Large intestine (tissue), 3 donors: ENCODE results near the gene AP2A2. TPM values are rescaled to one million over a fixed set of nuclear protein-coding genes. Genes with fewer than 3 reads are reported as not detected.

Source experiments
- DNase-seq, 2 donors: peaks; one replicate each; pipeline versions ENCODE4 v3.0.0 to v3.0.0-alpha.2; 2013
- H3K27ac ChIP-seq: one replicate; pipeline ENCODE4 v1.5.1; 2013; ENCODE audit warnings: low read length
- H3K27me3 ChIP-seq: 2 replicates; pipeline ENCODE4 v1.6.1; 2013; ENCODE audit warnings: low read length; ENCODE audit not compliant: control insufficient read depth, insufficient read depth
- H3K36me3 ChIP-seq: 2 replicates; pipeline ENCODE4 v1.6.1; 2013; ENCODE audit warnings: low read length; ENCODE audit not compliant: control insufficient read depth, insufficient read depth
- H3K4me1 ChIP-seq: one replicate; pipeline ENCODE4 v1.6.1; 2013; ENCODE audit warnings: low read length; ENCODE audit not compliant: control insufficient read depth, insufficient read depth
- H3K4me3 ChIP-seq: one replicate; pipeline ENCODE4 v1.5.1; 2013; ENCODE audit warnings: low read length
- H3K9me3 ChIP-seq: one replicate; pipeline ENCODE4 v1.6.1; 2013; ENCODE audit warnings: mild to moderate bottlenecking, low read depth, low read length, moderate library complexity; ENCODE audit not compliant: control insufficient read depth
- WGBS: methylation state at CpG from one replicate; pipeline ENCODE4 v1.1.5; 2013; ENCODE audit warnings: low lambda C conversion rate; ENCODE audit not compliant: insufficient coverage; 5-methylcytosine and 5-hydroxymethylcytosine counted together
- polyA plus RNA-seq: library from polyadenylated mRNA; unstranded; fragments of 120-200 nt; gene quantifications from one replicate; pipeline ENCODE4 v1.2.1, GENCODE V29; 2013

The AP2A2 gene
- polyA plus RNA-seq, 1 donor, result 79.6 TPM

GRCh38 chr11:888310-889212 lies 37.1 kb upstream of the AP2A2 start:
- WGBS, result no CpG with 5 or more reads among the region's 45 CpGs
- Histone ChIP-seq H3K36me3 (peaks cover 30% of the 10 kb centered on the region), H3K9me3 (peaks cover 3% of the 10 kb centered on the region), H3K27me3 (no peaks in the 10 kb centered on the region), H3K27ac (no peak overlapping the region), H3K4me3 (no peak overlapping the region), H3K4me1 (no peaks in the 10 kb centered on the region)
- no peak for DNase-seq

- Histone ChIP-seq H3K9me3 (peaks cover 3% of the 10 kb centered on the region), H3K4me3 (no peak overlapping the region), H3K27ac (no peak overlapping the region), H3K36me3 (peaks cover 28% of the 10 kb centered on the region), H3K27me3 (no peaks in the 10 kb centered on the region), H3K4me1 (no peaks in the 10 kb centered on the region)
- WGBS, result no CpG with 5 or more reads among the region's 13 CpGs
- no peak for DNase-seq
These were observed 36.4 kb upstream of the AP2A2 start for GRCh38 chr11:889257-889656.

GRCh38 chr11:889687-890475 lies 35.8 kb upstream of the AP2A2 start:
- Histone ChIP-seq H3K4me3 (no peak overlapping the region), H3K27ac (no peak overlapping the region), H3K36me3 (peaks cover 29% of the 10 kb centered on the region), H3K9me3 (peaks cover 3% of the 10 kb centered on the region), H3K27me3 (no peaks in the 10 kb centered on the region), H3K4me1 (no peaks in the 10 kb centered on the region)
- no CpG with 5 or more reads among the region's 32 CpGs for WGBS
- no peak for DNase-seq

- Histone ChIP-seq H3K4me1 (no peaks in the 10 kb centered on the region), H3K27me3 (no peaks in the 10 kb centered on the region), H3K4me3 (no peak overlapping the region), H3K27ac (peak overlapping the region; percentile 10), H3K36me3 (peaks cover 29% of the 10 kb centered on the region), H3K9me3 (peaks cover 3% of the 10 kb centered on the region)
- no peak for DNase-seq
- no CpG with 5 or more reads among the region's 27 CpGs for WGBS
These were observed 34.7 kb upstream of the AP2A2 start for GRCh38 chr11:890794-891540.

- peaks cover 3% of the 10 kb centered on the region for H3K9me3 ChIP-seq
- no peak overlapping the region for H3K4me3 ChIP-seq
- H3K27ac ChIP-seq, result no peak overlapping the region
- no CpG with 5 or more reads among the region's 13 CpGs for WGBS
- no peaks in the 10 kb centered on the region for H3K4me1 ChIP-seq
- no peaks in the 10 kb centered on the region for H3K27me3 ChIP-seq
- DNase-seq, result no peak
- H3K36me3 ChIP-seq, result peaks cover 16% of the 10 kb centered on the region
These were observed 32.5 kb upstream of the AP2A2 start for GRCh38 chr11:893008-893654.

GRCh38 chr11:894575-895201 lies 31.0 kb upstream of the AP2A2 start:
- no peak overlapping the region for H3K27ac ChIP-seq
- DNase-seq, result no peak
- H3K36me3 ChIP-seq, result peaks cover 24% of the 10 kb centered on the region
- H3K9me3 ChIP-seq, result peaks cover 3% of the 10 kb centered on the region
- H3K4me1 ChIP-seq, result no peaks in the 10 kb centered on the region
- no peaks in the 10 kb centered on the region for H3K27me3 ChIP-seq
- WGBS, result no CpG with 5 or more reads among the region's 12 CpGs
- H3K4me3 ChIP-seq, result no peak overlapping the region

GRCh38 chr11:895331-896110 lies 30.1 kb upstream of the AP2A2 start:
- Histone ChIP-seq H3K4me1 (no peaks in the 10 kb centered on the region), H3K4me3 (no peak overlapping the region), H3K27ac (no peak overlapping the region), H3K9me3 (no peaks in the 10 kb centered on the region), H3K27me3 (no peaks in the 10 kb centered on the region), H3K36me3 (peaks cover 31% of the 10 kb centered on the region)
- no CpG with 5 or more reads among the region's 26 CpGs for WGBS
- no peak for DNase-seq

GRCh38 chr11:897253-898142 lies 28.2 kb upstream of the AP2A2 start:
- peaks cover 44% of the 10 kb centered on the region for H3K36me3 ChIP-seq
- DNase-seq, result no peak
- H3K27me3 ChIP-seq, result no peaks in the 10 kb centered on the region
- no peaks in the 10 kb centered on the region for H3K4me1 ChIP-seq
- no peak overlapping the region for H3K4me3 ChIP-seq
- no CpG with 5 or more reads among the region's 17 CpGs for WGBS
- no peak overlapping the region for H3K27ac ChIP-seq
- H3K9me3 ChIP-seq, result no peaks in the 10 kb centered on the region
